Fibroblast of villous mesenchyme (primary cell): ENCODE measurements around the gene CFAP46. TPM values are rescaled to one million over a fixed set of nuclear protein-coding genes. Genes with fewer than 3 reads are reported as not detected.
"Not testable (repeated sequence)": the region's sequence is repeated elsewhere in the genome, so short reads cannot be mapped to it uniquely, and the experiment has no call there.

Experiments
- DNase-seq: peaks from one replicate; pipeline ENCODE4 v3.0.0-alpha.2; 2010; ENCODE audit warnings: low read depth
- H3K4me3 ChIP-seq: 2 replicates; pipeline ENCODE4 v1.5.1; 2011; ENCODE audit warnings: low read depth, mild to moderate bottlenecking, low read length
- CTCF ChIP-seq: IDR thresholded peaks from 2 replicates; pipeline ENCODE4 v1.5.1; 2012; ENCODE audit warnings: low read depth, mild to moderate bottlenecking, low read length; ENCODE audit not compliant: insufficient read depth
- total RNA-seq: library from RNA; depleted of rRNA; stranded (reverse); fragments of >200 nt; gene quantifications from 2 replicates; pipeline ENCODE4 v1.2.3, GENCODE V29; 2012

The CFAP46 gene
- total RNA-seq, 1 donor, result under 0.01 TPM

GRCh38 chr10:132925614-132926013 is 16.8 kb downstream of the CFAP46 start:
- H3K4me3 ChIP-seq, result no peak overlapping the region
- no peak for DNase-seq
- no peak for TF ChIP-seq CTCF

- no peak for TF ChIP-seq CTCF
- no peak for DNase-seq
- H3K4me3 ChIP-seq, result no peak overlapping the region
These were observed 17.3 kb downstream of the CFAP46 start for GRCh38 chr10:132925071-132925561.

- no peak for DNase-seq
- no peak for TF ChIP-seq CTCF
- H3K4me3 ChIP-seq, result no peak overlapping the region
These were observed 18.1 kb downstream of the CFAP46 start for GRCh38 chr10:132924046-132924952.

- H3K4me3 ChIP-seq, DNase-seq: not testable (repeated sequence)
These were observed 19.0 kb downstream of the CFAP46 start for GRCh38 chr10:132923384-132923783.

GRCh38 chr10:132922872-132923271 is 19.5 kb downstream of the CFAP46 start:
- DNase-seq, result no peak
- TF ChIP-seq CTCF, result no peak
- H3K4me3 ChIP-seq, result no peak overlapping the region

GRCh38 chr10:132921818-132922807 is 20.3 kb downstream of the CFAP46 start:
- TF ChIP-seq CTCF, result no peak
- no peak for DNase-seq
- no peak overlapping the region for H3K4me3 ChIP-seq

GRCh38 chr10:132921086-132921485 is 21.3 kb downstream of the CFAP46 start:
- no peak for DNase-seq
- no peak overlapping the region for H3K4me3 ChIP-seq
- TF ChIP-seq CTCF, result no peak
